ENCODE data around the gene LRRC4.

DNA sequence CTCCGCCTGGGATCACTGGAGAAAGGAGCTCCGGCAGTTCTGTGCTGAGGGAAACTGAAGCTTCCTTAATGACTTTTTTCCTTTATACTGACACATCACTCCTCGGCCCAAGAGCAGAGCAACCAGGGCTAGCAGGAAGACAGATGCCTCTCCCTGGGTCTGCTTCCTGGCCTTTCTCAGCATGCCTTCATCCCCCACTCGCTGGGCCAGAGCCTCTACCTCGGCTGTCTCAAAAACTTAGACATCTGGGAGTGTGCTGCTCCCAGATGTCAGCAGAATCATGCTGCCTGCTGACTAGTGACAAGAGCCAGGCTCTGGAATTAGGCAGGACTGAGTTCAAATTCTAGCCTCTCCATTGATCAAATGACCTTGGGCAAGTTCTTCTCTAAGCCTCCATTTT lies 24.4 kb upstream of the LRRC4 start:
- no peak for TF ChIP-seq TAF1 (IDR thresholded peaks at IDR 0.05; ENCODE audit: borderline replicate concordance, low read depth, low read length)
- TF ChIP-seq, protein P1, sequence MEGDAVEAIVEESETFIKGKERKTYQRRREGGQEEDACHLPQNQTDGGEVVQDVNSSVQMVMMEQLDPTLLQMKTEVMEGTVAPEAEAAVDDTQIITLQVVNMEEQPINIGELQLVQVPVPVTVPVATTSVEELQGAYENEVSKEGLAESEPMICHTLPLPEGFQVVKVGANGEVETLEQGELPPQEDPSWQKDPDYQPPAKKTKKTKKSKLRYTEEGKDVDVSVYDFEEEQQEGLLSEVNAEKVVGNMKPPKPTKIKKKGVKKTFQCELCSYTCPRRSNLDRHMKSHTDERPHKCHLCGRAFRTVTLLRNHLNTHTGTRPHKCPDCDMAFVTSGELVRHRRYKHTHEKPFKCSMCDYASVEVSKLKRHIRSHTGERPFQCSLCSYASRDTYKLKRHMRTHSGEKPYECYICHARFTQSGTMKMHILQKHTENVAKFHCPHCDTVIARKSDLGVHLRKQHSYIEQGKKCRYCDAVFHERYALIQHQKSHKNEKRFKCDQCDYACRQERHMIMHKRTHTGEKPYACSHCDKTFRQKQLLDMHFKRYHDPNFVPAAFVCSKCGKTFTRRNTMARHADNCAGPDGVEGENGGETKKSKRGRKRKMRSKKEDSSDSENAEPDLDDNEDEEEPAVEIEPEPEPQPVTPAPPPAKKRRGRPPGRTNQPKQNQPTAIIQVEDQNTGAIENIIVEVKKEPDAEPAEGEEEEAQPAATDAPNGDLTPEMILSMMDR (IDR thresholded peaks at IDR 0.05), result no peak
- no peak; the same call in 1 of the 2 replicates for TF ChIP-seq RAD21 (IDR thresholded peaks at IDR 0.05; ENCODE audit: low read length)
- TF ChIP-seq, protein P2, sequence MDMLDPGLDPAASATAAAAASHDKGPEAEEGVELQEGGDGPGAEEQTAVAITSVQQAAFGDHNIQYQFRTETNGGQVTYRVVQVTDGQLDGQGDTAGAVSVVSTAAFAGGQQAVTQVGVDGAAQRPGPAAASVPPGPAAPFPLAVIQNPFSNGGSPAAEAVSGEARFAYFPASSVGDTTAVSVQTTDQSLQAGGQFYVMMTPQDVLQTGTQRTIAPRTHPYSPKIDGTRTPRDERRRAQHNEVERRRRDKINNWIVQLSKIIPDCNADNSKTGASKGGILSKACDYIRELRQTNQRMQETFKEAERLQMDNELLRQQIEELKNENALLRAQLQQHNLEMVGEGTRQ (IDR thresholded peaks at IDR 0.05; ENCODE audit: borderline replicate concordance, low read depth, low read length), result no peak
- TF ChIP-seq RCOR1 (IDR thresholded peaks at IDR 0.05; ENCODE audit: low read length), result peak; percentile 87
- no peak for TF ChIP-seq POLR2AphosphoS5 (IDR thresholded peaks at IDR 0.05; ENCODE audit: low read depth, low read length)
- no peak for TF ChIP-seq MEF2A (IDR thresholded peaks at IDR 0.05; ENCODE audit: borderline replicate concordance, low read depth)
- TF ChIP-seq JUND (IDR thresholded peaks at IDR 0.05), result no peak
- TF ChIP-seq EZH2phosphoT487 (IDR thresholded peaks at IDR 0.05; ENCODE audit: borderline replicate concordance, low read depth), result no peak
- TF ChIP-seq EP300 (IDR thresholded peaks at IDR 0.05; ENCODE audit: borderline replicate concordance in 1 of 2, low read depth in 1 of 2, low read length in 1 of 2), result no peak; a peak in 1 of 4 replicates
- TF ChIP-seq, protein P3, sequence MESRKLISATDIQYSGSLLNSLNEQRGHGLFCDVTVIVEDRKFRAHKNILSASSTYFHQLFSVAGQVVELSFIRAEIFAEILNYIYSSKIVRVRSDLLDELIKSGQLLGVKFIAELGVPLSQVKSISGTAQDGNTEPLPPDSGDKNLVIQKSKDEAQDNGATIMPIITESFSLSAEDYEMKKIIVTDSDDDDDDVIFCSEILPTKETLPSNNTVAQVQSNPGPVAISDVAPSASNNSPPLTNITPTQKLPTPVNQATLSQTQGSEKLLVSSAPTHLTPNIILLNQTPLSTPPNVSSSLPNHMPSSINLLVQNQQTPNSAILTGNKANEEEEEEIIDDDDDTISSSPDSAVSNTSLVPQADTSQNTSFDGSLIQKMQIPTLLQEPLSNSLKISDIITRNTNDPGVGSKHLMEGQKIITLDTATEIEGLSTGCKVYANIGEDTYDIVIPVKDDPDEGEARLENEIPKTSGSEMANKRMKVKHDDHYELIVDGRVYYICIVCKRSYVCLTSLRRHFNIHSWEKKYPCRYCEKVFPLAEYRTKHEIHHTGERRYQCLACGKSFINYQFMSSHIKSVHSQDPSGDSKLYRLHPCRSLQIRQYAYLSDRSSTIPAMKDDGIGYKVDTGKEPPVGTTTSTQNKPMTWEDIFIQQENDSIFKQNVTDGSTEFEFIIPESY (IDR thresholded peaks at IDR 0.05; ENCODE audit: borderline replicate concordance, low read depth), result no peak
- peak; percentile 85 for TF ChIP-seq MXI1 (IDR thresholded peaks at IDR 0.05; ENCODE audit: low read depth, low read length)
